HG03045 (cell line): ENCODE results near the gene APCDD1.
"Not testable (repeated sequence)": the region's sequence is repeated elsewhere in the genome, so short reads cannot be mapped to it uniquely, and the experiment has no call there.

Experiments used
- ATAC-seq: cut with Tn5 transposase; IDR thresholded peaks from one replicate; pipeline ENCODE4 v1.9.1; 2021; ENCODE audit warnings: mild to moderate bottlenecking, moderate library complexity; ENCODE audit not compliant: unreplicated experiment

The APCDD1 gene

DNA sequence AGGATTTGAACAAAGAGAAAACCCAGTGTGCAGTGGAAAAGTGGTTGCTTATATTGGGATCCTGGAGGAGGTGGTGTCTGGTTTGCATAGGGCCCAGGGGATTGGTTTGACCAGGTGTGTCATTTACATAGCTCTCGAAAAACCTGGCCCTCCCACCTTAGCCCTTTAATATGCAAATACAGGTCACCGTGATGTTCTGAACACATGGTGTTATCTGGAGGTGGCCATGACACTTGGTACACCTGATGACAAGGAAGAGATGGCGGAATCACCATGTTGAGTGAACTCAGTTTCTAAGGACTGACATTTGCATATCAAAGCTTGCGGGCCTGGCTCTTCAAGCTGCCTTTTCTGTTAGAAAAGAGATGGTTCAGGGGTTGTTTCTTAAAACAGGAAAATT, 69.1 kb downstream of the APCDD1 start:
- ATAC-seq: no peak

DNA sequence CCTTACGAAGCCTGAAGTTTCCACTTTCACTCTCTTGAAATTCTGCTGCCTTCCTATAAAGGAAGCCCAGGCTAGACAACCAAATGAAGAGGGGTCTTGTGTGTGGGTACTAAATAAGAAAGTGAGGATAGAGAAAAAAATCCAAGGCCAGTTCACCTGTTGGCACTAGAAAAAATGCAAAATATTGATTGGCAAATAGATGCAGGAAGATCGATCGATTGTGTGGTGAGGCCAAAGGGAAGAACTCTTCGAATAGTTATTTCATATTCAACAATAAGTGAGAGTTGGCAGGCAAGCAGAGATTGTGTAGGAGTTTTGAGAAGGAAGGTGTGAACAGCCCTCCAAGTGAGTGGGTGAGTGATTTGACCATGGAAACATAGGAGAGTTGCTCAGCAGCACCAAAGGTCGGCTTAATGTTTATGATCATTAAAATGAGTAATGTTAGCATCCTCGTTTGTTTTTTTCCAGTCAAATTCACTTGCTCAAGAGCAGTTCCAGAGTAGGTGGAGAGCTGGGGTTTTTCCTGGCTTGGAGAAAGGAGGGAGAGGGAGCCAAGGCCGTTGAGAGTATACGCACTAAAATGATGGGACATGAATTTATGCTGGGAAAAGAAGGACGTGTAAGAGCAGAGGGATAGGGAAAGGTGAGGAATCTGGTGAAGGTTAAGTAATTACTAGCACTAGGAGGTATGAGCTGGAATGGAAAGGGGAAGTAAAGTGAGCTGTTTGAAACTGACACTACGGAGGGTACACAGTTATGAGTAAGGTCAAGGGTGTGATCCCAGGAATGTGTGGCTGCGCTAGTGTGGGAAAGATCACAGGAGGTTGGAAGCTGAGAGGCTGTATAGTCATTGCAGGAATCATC, 70.3 kb downstream of the APCDD1 start:
- no peak for ATAC-seq

DNA sequence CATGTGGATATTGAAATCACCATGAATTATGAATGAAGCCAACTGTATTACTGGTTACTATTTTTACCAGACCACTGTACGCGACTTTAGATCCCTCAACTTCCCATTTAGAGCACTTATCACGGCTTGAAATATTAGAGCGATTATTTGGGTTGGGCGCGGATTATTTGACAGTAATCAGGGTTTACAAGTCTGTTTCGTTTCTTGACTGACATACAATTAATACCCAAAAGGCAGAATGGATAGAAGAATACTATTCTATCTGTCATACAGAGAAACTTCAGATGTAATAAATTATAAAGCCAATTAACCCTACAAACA, 70.9 kb downstream of the APCDD1 start:
- no peak for ATAC-seq

DNA sequence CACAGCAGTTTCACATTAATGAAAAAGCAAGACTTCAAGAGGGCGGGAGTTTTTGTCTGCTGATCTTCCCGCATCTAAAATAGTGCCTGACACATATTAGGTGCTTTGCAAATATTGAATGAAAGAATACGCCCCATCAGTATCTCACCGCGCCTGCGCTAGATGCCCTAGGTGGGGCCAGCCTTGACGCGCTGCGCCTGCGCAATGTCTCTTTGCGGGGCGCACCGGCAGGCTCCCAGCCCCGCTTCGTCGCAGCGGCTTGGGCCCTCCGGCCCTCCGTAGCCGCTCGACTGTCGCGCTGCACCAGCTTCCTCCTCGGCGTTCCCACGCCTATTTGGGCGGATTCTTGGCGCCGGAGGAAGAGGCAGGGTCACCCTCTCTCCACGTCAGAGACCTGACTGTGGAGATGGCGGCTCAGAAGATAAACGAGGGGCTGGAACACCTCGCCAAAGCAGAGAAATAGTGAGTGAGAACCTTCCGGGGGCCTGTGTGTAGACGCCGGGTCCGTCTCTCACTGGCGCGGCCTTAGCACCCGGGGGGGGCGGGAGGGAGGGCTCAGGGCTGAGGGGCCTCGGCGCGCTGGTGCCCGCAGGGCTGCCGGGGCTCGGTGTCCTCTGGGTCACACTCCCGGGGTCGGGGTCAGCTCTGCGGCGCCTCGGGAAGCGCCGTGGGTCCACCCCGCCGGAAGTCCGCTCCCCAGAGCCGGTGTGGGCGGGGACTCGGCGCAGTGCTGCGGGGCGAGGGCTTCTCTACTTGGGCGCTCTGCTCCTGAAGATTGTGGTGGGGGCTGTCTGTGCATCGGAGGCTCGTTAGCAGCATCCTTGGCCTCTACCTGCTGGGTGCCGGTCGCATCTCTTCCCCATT, 71.5 kb downstream of the APCDD1 start, which contains the start of gene NAPG:
TSS of gene NAPG (plus strand) at position 331 of the 864 bp plus-strand sequence. CDS start at position 407, 76 bp downstream.
- ATAC-seq: peak; percentile 86

DNA sequence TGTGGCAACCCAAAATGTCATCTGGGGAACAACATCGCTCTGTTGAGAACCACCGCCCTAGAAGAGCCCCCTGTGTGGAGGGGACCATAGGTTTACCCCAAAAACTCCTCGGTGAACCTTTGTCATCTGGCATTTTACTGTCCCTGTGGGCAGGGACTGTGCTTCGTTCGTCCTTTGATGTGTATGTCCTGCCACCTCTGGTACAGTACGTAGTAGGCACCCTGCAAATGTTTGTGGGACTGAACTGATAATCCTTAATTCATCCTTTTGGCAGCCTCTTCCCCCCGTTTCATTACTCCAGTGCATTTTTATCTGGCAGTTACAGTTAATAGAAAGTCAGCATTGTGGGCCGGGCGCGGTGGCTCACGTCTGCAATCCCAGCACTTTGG, 72.1 kb downstream of the APCDD1 start:
- no peak for ATAC-seq

DNA sequence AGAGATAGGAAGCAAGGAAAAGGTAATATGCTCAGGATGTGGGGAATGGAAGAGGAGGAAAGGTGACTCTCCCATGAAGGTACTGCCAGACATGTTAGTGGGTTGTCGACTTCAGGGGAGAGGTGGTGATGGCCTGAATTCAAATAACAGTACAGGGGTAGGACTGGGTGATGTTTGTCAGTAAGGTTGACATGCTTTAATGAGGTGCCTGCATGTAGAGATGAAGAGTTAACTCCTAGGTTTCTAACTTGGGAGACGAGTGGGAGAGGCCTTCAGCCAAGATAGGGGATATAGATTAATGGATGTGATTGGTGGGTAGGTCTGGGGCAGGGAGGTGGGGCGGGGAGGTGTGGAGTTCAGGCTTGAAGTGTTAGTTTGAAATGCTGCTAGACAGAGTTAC, 74.0 kb downstream of the APCDD1 start:
- ATAC-seq: no peak

DNA sequence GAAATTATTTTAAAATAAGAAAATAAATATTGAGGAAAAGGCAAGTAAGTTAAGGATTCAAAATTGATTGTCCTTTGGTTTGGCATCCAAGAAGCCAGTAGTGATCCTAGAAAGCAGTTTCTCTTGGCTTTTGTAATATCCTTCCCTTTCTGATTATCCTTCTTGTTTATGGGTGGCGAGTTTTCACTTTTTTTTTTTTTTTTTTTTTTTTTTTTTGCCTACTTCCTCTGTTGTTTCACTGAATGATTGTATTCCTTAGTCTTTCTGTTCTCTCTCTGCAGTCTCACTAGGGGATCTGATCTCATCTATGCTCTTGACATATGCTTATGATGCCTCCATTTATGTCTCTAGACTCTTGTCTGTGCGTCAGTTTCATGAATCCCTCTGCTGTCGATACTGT, 75.6 kb downstream of the APCDD1 start:
- no peak for ATAC-seq

DNA sequence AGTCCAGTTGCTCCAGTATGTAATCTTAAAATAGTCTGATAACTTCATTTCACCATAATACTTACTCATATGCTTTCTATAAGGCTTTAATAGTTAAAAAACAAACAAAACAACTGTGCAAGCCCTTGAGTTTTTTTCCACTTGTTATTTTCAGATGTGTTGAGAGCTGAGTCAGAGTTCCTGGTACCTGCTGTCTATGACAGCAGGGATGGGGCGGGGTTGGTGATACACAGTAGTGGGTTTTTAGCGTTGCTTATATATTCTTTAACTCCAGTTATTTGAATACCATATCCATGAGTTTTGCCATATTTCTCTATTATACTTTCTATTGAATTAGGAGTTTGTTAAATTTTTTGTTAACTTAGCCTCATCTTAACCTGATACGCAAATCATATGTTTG, 76.4 kb downstream of the APCDD1 start:
- no peak for ATAC-seq

DNA sequence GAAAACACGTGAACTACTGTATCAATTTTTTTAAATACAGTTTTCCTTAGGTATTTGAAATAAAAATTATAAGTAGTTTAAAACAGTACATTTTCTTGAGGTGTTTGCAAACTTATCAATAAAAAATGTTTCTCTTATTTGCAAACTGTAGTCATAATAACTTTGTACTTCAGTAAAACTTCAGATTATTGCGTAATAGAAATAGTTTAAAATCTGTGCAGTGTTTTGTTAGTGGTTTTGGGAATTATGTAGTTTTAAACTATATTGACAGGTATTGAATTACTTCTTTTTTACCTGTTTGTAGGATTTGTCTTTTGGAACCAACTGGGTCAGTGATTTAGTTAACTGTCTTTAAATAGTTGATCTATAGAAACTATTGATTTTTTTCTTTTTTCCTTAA, 78.7 kb downstream of the APCDD1 start:
- ATAC-seq: no peak

DNA sequence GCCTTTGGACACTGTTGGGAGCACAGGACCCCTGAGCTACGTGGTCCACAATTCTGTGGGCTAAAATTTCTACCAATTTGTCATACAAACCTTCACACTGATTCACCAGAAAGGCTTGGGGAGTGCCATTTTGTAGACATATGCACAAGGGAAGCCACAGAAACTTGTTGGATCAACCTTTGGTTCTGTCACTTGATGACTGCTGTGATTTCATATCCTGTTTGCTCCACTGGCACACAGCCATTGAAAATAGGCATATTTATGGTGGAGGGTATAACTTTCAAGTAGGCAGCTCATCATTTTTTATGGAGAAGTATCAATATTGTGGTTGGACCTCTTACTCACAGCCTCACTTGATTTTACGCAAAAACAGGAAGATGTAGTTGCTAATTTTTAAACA, 81.8 kb downstream of the APCDD1 start:
- no peak for ATAC-seq

DNA sequence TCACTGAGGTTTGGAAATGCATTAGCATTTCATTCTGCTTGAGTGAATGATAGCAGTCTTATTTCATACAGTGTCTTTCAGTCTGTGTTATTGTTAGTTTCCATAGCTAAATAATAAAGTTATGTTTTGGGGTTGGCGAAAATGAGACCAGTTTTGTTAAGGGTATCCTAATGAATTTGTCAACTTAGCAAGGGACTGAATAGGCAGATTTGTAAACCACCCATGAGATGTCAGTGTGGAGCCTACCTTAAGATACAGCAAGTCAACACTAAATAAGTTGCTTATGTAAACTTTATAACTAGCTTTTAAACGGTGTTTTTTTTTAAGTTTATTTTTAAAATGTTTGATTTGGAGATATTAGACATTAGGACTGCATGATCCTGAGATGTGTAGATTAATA, 83.3 kb downstream of the APCDD1 start:
- no peak for ATAC-seq

DNA sequence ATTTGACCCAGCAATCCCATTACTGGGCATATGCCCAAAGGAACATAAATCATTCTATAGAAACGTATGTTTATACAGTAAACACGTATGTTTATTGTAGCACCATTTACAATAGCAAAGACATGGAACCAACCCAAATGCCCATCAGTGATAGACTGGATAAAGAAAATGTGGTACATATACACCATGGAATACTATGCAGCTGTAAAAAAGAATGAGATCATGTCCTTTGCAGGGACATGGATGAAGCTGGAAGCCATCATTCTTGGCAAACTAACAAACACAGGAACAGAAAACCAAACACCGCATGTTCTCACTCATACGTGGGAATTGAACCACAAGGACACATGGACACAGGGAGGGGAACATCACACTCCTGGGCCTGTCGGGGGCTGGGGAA, 84.7 kb downstream of the APCDD1 start:
- ATAC-seq: not testable (repeated sequence)
